Retina (tissue), 1 donor: ENCODE results near the gene TUBA3D.
"Not testable (repeated sequence)": the region's sequence is repeated elsewhere in the genome, so short reads cannot be mapped to it uniquely, and the experiment has no call there.

Experiments used
- DNase-seq: peaks from one replicate; pipeline ENCODE4 v3.0.0-alpha.2; 2016

The TUBA3D gene

DNA sequence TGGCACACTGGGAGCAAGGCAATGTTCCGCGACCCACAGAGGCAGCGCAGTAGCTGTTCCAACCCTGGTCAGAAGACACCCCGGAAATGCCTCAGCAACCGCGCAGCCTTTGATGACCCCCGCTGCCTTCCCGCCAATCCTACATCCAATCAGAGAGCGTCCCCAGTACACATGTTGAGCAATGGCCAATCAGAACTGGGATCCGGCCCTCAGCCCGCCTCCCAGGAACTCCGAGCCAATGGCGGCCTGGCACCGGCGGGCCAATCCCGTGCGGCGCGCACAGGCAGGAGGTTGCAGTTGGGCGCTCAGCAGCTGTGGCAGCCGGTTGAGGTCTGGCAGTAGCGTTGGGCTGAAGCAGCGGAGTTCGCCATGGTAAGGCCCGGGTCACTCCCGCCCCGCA is at the start of gene TUBA3D:
TSS of gene TUBA3D (plus strand) at position 289 of the 400 bp plus-strand sequence. CDS start at position 370, 81 bp downstream.
- DNase-seq, result no peak

DNA sequence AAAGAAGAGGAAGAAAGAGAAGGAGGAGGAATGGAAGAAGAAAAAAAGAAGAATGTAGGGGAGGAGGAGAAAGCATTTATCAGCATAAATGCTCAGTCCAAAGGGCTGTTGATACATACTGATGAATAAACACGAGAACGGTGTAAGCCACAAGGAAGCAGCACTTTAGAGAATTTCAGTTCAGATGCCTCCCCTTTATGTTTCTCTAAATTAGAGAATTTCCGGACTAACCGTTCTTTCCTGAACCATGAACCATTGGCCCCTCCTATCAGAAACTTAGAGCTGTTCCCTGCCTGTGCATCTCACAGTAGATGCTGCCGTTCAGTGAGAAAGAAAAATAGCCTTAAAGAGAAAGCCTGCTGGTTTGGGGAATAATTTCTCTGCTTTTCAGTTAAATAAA is 49.2 kb upstream of the TUBA3D start:
- DNase-seq, result no peak

DNA sequence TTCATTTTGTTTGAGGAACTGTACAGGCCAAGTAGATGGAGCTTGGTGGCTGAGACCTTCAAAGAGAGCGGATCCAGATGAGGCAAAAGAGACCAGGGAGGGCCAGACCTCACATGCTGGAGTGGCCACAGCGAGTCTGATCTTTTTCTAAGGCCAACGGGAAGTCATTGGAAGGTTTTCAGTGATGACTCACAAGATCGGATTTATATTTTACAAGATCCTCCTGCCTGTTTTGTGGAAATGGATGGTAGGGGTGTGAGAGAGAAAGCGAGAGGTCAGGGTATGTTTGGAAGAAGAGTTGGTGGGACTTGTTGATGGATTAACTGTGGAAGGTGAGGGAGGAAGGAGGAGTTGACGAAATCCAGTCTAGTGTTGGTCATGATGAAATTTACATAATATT is 44.6 kb upstream of the TUBA3D start:
- no peak for DNase-seq

DNA sequence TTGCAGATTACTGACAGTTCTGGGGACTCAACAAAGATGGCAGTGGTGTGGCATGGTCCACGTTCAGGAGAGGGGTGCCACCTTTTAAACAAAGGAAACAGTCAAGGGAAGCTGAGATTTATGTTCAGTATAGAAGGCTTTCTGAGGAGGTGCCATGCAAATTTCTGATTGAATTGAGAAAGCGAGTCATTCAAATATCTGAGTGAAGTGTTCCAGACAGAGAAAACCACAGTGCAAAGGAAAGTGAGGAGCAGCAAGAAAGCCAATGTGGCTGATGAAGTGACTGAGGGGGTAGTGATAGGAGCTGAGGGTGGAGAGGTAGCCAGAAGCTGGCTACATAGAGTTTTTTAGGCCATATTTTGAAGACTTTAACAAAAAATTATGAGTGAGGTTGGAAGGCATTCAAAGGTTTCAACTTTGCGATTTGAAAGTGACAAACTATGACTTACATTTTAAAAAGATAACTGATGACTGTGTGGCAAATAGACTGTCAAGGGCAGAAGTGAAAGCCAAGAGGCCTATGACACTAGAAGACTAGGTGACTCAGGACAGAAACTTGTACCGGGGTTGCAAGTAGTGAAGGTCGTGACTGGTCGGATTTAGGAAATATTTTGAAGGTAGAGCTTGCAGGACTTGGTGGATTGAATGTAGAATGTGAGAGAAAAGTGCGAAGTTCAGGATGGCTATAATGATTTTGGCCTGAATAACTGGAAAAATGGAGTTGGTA is 35.0 kb upstream of the TUBA3D start:
- DNase-seq, result not testable (repeated sequence)

DNA sequence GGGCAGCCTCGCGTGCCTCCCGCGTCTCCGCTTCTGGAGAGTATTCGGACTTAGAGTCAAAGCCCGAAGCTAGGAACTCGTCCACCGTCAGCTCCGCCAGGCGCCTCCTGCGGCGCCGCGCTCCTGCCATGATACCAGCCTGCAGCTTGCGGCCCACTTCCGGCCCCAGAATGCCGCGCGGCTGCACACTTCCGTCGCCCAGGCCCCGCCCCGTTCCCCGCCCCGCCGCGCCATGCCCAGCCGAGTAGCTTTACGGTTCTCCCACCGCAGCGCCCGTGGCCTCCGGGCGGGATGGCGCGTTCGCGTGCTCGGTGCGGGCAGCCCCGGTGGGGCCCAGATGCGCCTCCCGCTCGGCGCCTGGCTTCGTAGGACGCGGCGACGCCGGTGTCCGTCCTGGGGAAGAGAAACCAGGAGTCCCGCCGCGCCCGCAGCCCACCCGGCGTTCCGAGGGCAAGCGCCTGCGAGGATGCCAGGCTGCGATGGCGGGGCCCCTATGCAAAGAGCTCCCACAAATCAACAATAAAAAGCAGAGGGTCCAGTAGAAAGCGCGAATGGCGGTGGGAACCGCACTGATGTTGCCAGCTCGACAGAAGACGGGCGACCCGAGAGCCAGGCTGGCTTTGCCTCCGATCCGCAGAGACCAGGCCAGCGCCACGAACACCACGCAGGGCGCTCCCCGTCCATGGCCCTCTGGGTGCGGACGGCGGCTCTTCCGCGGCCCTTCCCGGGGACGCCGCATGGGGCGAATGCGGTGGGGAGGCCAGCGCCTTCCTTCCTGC is 31.0 kb upstream of the TUBA3D start:
- DNase-seq, result not testable (repeated sequence)

DNA sequence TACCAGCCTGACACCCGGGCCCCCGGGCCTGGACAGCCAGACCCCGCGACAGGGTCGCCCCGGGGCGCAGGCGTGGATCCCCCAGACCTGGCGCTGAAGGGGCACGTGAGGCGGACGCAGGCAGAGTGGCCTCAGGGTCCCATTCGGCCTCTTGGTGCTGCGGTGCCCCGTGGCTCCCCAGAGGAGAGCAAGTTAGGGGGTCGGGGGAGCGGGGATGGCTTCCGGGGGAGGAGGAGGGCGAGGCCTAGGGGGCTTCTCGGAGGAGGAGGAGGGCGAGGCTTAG is 30.5 kb upstream of the TUBA3D start:
- DNase-seq, result not testable (repeated sequence)

DNA sequence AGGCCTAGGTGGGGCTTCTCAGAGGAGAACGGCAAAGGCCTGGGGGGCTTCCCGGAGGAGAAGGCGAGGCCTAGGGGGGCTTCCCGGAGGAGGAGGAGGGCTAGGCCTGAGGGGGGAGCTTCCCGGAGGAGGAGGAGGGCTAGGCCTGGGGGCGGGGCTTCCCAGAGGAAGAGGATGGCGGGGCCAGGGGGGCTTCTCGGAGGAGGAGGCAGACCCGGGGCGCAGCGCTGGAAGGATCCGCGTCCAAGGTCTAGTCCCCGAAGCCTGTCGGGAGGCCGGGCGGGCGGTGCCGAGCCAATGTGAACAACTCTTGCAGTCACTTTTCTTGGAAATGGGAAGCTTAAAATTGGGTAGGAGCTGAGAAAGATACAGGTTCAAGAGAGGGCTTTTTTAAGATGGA is 30.0 kb upstream of the TUBA3D start:
- DNase-seq, result no peak

DNA sequence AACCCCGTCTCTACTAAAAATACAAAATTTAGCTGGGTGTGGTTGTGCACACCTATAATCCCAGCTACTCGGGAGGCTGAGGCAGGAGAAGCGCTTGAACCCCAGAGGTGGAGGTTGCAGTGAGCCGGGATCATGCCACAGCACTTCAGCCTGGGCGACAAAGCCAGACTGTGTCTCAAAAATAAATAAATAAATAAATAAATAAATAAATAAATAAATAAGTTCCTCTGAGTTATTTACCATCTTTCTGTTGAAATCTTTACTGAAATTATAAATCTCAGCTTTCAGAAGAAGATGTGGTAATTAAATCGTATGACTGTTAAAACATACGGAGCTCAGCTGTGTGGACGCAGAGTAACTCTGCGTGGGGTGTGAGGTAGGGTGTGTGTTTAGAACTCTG is 27.9 kb upstream of the TUBA3D start:
- not testable (repeated sequence) for DNase-seq

DNA sequence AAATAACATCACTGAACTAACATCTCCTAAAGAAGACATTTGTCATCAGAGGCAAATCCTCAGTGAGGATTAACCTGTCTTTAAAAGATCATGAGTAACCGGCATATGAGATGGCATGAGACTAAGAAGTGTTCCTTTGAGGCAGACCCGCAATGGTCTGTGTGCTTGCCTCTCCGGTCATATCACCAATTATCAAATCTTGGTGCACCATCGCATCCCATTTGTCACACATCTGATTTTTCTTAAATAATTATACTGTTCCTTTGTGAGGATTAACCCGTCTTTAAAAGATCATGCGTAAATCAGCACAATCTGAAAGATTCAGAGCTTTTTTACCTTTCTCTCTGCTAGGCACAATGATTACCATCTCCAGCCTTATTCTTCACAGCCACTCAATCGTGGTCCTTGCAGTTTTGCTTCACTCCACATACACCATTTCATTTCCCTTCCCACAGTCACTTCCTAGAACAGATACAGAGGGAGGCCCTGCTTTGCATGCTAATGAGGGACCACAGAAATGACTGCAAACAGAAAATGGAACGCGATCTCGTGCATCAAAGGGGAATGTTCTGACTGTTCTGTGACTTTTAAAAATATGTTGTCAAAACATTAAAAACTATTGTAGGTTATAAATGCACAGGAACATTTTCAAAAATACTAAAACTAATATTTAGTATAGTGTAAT is 24.5 kb upstream of the TUBA3D start:
- DNase-seq, result peak; percentile 3

DNA sequence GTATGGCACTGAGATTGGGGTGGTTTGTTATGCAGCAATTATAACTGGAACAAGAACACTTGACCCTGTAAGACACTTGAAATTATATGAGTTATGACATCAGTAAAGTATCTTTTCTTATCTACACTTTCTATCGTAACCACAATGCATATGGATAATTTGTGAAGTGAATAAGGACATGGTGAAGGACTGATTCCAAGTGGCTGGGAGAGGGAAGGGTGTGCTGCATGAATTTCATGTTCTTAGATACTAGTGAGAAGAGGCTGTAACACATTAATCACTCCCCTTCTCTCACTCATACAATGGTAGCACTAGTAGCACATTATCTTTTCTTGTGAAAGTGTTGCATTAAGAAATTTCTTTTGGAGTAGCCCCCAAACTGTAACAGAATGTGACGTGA is 21.0 kb upstream of the TUBA3D start:
- not testable (repeated sequence) for DNase-seq

DNA sequence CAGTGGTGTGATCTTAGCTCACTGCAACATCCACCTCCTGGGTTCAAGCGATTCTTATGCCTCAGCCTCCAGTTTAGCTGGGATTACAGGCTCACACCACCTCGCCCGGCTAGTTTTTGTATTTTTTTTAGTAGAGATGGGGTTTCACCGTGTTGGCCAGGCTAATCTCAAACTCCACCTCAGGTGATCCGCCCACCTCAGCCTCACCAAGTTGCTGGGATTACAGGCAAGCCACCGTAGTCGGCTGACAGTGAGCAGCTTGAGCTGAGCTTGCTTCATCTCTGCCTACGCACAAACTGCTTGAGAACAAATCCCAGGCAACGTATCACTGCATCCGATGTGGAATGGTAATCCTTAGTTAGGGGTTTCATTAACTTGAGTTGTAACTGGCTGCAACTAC is 8.2 kb upstream of the TUBA3D start:
- not testable (repeated sequence) for DNase-seq

DNA sequence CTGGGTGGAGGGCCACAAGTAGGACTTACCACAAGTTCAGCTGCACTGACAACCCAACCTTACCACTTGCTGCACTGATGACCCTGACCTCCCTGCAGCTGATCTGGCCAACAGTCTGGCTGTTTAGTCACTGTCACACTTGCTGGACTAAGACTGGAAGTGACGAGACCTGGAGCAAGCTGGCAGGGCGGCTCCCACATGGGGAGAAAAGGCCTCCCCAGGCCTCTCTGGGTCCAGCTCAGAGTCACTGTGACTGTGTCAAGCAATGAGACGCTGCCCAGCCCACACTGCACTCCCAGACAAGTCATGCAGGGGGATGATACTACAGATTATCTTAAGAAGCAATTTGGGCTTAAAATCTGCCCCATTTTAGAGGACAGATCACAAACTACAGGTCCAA is 5.0 kb upstream of the TUBA3D start:
- not testable (repeated sequence) for DNase-seq

DNA sequence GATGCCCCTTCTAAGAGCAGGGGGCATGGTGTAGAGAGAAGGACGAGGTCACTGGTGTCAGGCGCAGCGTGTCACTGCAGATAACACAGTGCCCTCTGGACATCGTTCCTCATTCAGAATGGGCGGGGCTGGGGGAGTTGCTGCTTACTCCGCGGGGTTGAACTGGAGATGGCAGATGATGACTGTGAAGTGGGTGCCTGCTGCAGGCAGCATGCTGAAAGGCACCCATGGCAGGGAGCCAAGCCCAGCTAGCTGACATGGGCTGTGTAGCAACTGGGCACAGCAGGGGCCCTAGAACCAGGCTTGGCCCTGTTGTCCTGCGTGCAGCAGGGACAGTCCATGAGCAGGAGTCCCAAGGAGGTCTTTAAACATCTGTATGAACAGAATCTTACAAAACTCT is 4.3 kb upstream of the TUBA3D start:
- DNase-seq, result not testable (repeated sequence)

DNA sequence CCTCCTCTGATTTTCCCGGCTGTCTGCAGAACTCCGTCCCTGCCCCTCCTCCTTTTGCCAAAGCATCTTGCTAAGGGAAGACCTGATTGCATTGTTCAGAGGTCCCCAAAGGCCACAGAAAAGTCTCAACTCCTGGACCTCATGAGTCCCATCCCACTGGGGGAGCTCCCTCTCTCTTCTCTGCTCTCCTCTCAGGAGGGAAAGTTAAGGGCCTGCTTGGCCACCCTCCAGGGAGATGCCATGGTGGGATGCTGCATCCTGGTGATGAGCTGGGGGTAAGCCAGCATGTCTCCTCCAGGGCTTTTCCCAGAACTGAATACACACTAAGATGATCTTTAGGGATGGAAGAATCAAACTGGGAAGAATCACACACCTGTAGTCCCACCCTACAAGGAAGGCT is 2.7 kb upstream of the TUBA3D start:
- not testable (repeated sequence) for DNase-seq

DNA sequence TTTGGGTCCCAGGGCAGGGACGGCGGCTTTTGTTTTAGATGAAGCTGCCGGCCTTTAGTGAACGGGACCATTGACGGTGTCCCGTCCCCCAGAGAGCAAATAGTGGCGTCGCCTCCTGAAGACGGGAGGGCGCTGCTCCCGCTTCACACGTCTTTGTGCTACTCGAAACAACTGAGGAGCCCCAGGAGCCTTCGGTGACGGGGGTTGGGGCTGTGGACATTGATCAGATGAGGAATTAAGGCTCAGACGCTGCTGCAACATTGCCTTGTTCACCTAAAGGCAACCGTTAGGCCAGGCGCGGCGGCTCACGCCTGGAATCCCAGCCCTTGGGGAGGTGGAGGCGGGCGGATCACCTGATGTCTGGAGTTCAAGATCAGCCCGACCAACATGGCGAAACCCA is 444 bp downstream of the TUBA3D start:
- DNase-seq, result not testable (repeated sequence)

DNA sequence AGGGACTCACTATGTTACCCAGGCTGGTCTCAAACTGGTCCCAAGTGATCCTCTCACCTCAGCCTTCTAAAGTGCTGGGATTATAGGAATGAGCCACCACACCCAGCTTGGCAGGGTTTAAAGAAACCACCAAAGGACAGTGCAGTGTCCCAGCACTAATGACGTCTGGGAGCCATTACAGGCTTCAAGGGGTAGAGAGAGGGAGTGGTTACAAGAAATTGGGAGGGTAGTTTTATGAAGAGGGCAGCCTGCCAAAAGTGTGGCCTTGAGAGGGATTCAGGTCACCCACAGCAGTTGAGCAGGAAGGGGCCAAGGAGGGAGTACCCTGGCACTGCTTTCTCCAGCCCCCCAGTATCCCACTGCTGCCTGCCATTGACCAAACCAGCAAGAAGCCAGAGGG is 1.3 kb downstream of the TUBA3D start:
- not testable (repeated sequence) for DNase-seq

DNA sequence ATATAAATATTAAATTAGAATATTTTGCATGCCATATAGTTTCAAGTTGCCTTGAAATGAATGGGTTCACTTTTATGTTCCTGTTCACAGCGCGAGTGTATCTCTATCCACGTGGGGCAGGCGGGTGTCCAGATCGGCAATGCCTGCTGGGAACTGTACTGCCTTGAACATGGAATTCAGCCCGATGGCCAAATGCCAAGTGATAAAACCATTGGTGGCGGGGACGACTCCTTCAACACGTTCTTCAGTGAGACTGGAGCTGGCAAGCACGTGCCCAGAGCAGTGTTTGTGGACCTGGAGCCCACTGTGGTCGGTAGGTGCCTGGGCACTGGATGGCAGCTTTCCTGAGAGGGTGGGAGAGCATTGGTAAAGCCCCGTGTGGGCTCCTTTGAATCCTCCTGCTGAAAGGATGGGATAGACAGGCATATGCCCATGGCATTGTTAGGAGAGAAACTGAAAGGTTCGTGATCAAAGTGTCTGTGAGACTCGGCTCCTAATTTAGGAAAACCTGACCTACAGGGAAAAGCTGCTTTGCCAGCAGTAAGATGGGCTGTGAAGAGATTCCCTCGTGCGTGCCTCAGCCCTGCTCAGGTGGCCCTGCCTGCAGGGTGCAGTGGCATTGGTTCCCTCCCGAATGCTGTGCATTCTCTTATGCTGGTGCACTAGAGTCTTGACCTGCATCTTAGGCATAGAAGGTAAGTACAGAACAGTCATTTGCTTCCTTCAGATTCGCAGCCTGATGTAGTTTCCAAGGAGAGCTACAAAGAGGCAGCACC is 2.3 kb downstream of the TUBA3D start:
- DNase-seq, result not testable (repeated sequence)

DNA sequence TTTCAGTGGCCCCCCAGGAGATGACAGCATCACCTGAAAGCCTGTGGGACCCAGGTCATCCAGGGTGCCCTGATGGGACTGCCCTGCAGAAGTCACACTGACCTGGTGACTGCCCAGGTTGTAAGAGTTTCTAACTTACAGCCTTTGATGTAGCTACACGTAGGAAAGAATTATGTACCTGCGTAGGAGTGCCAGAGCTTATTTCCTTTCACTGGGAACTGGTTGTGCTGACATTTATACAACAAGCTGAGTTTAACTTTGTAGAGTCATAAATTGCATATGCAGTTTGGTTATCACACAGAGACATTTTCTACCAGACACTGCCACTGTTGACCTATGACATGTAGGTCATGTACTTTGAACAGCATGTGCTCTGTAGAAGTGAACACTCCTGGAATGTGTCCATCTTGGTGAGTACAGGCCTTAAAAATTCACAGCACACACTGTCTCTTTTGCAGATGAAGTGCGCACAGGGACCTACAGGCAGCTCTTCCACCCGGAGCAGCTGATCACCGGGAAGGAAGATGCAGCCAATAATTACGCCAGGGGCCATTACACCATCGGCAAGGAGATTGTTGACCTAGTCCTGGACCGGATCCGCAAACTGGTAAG is 3.0 kb downstream of the TUBA3D start:
- DNase-seq, result not testable (repeated sequence)

DNA sequence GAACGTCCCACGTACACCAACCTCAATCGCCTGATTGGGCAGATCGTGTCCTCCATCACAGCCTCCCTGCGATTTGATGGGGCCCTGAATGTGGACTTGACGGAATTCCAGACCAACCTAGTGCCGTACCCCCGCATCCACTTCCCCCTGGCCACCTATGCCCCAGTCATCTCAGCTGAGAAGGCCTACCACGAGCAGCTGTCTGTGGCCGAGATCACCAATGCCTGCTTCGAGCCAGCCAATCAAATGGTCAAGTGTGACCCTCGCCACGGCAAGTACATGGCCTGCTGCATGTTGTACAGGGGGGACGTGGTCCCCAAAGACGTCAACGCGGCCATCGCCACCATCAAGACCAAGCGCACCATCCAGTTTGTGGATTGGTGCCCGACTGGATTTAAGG is 4.4 kb downstream of the TUBA3D start:
- DNase-seq, result not testable (repeated sequence)

DNA sequence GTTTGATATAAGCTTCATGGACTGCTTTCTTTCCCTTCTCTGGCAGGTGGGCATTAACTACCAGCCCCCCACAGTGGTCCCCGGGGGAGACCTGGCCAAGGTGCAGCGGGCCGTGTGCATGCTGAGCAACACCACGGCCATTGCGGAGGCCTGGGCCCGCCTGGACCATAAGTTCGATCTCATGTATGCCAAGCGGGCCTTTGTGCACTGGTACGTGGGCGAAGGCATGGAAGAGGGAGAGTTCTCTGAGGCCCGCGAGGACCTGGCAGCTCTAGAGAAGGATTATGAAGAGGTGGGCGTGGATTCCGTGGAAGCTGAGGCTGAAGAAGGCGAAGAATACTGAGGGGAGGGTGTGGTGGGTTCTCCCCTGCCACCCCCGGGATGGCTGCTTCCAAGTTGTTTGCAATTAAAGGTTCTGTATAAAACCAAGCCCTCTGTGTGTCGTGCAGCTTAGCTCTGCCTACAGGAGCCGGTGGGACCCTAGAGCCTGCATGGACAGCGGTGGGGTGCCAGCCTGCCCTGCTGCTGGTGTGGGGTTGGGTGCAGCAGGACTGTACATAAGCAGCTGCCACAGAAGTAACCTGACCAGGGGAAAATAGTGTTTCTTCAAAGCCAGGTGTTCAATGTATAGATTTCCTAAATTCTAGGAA is 6.7 kb downstream of the TUBA3D start:
- not testable (repeated sequence) for DNase-seq

DNA sequence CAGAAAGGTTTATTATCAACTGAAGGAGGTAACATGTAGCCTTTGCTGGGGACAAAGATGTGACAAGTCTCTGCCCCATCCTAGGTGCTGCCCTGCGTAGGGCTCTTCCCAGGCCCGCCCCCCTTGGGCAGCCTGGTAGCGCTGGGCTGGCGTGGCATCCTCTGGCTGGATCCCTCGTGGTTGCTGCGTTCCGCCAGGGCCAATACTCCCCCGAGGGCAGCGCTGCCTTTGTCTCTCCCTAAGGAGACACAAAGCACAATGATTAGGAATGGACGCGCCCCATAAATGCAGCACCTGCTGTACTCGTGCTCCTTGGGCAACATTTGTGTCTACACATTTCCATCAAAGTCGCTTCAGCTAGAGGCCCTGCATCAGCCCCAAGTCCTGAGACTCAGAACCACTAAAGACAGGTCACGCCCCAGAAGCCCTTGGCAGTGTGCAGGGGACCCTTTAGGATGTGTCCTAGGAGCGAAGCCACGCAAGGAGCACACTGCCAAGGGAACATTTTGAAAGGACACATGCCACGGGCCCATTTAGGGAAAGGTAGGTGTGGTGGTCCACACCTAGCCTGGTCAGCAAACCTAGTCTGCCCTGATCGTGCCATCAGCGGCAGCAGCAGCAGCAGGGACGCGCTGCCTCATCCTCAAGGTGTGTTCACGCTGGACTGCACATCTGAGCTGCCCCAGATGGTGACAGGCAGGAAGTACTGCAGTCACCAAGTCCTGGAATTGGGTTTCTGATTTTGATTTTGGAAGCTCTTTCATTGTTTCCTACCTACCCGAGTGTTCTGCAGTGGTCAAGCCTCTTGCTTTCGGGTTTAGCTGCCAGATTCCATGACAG is 8.3 kb downstream of the TUBA3D start:
- not testable (repeated sequence) for DNase-seq
